Measurements from ENCODE around the gene SLC25A13.

- TF ChIP-seq ZNF121 (CRISPR knock-in tag; IDR thresholded peaks at IDR 0.05) (no peak), MAX (CRISPR knock-in tag; IDR thresholded peaks at IDR 0.05) (no peak), ZNF263 (CRISPR knock-in tag; IDR thresholded peaks at IDR 0.05; ENCODE audit: low read depth) (no peak), CTCF (IDR thresholded peaks at IDR 0.05) (no peak), ETV6 (CRISPR knock-in tag; IDR thresholded peaks at IDR 0.05) (no peak), JUN (CRISPR knock-in tag; IDR thresholded peaks at IDR 0.05) (no peak), TEAD1 (CRISPR knock-in tag; IDR thresholded peaks at IDR 0.05) (no peak), ATF3 (CRISPR knock-in tag; conservative IDR thresholded peaks at IDR 0.05) (no peak), ATF2 (CRISPR knock-in tag; IDR thresholded peaks at IDR 0.05; ENCODE audit: borderline replicate concordance, low read depth) (no peak), CREM (CRISPR knock-in tag; IDR thresholded peaks at IDR 0.05) (no peak), ZNF512 (CRISPR knock-in tag; IDR thresholded peaks at IDR 0.05; ENCODE audit: borderline replicate concordance) (no peak), ESRRA (CRISPR knock-in tag; IDR thresholded peaks at IDR 0.05; ENCODE audit: borderline replicate concordance) (no peak), HMGXB4 (CRISPR knock-in tag; IDR thresholded peaks at IDR 0.05) (no peak), FOXK1 (CRISPR knock-in tag; IDR thresholded peaks at IDR 0.05) (no peak)
These were observed 83.4 kb downstream of the SLC25A13 start for GRCh38 chr7:96238474-96238873.
